A172 (cell line): Measurements from ENCODE around the gene COX5B. TPM values are rescaled to one million over a fixed set of nuclear protein-coding genes. Genes with fewer than 3 reads are reported as not detected.

Source experiments
- DNase-seq: peaks from one replicate; pipeline ENCODE4 v3.0.0-alpha.2; 2015; ENCODE audit warnings: low spot score
- total RNA-seq: library from RNA; depleted of rRNA; stranded (reverse); fragments of >200 nt; shearing (Covaris generic); gene quantifications from 2 replicates; pipeline ENCODE4 v1.2.3, GENCODE V29; 2014

COX5B gene
- total RNA-seq, 1 experiment from 2014 or later, result 238 TPM

DNA sequence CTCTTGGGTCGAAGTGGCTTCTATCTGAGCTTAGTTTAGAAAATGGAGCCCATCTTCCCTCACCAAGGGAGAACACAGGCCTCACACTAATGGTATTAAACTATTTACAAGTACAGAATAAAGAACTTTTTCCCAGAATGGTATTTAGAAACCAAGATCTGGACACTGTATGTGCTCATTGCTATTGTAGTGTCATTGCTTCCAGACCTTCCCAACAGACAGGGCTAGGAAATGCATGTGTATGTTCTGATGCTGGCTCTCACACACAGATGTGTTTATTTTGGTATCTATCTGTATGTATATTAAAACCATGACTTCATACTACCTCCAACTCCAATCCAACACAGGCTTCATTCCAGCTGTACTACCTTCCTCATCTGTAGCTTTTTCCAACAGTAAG lies 8.0 kb downstream of the COX5B start:
- DNase-seq, result no peak

DNA sequence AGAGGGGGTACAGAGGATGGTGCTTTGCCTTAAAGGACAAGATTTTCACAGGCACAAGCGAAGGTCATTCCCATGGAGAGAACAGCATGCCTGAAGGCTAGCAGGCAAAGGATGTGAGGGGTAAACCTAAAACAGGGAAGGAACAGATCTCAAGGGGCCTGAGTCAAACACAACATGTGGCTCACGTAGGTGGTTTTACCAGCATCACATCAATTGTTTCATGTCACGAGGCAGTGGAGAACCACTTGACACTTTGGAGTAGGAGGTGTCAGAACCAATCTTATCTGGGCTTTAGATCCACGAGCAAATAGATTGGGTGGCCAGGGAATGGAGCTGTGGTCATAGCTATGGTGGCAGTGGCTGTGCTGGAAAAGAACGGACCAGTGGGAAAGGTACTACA lies 8.4 kb downstream of the COX5B start:
- DNase-seq, result no peak

DNA sequence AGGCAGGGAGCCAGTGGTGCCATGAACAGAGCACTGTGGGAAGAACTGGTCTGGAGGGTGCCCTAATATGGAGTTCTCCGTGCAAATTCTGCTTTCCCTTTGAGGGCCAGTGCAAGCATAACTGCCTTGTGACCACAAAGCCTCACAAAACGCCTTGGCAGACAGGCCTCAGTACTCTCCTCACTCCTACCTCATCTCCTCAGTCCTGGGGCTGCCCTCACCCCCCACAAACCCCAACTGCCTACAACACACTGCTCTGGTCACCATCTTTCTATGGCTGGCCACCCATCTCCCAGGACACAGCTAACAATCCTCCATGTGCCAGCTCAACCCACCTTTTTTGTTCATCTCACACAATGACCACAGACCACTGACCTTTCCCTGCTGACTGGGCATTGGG lies 8.9 kb downstream of the COX5B start:
- DNase-seq, result no peak

DNA sequence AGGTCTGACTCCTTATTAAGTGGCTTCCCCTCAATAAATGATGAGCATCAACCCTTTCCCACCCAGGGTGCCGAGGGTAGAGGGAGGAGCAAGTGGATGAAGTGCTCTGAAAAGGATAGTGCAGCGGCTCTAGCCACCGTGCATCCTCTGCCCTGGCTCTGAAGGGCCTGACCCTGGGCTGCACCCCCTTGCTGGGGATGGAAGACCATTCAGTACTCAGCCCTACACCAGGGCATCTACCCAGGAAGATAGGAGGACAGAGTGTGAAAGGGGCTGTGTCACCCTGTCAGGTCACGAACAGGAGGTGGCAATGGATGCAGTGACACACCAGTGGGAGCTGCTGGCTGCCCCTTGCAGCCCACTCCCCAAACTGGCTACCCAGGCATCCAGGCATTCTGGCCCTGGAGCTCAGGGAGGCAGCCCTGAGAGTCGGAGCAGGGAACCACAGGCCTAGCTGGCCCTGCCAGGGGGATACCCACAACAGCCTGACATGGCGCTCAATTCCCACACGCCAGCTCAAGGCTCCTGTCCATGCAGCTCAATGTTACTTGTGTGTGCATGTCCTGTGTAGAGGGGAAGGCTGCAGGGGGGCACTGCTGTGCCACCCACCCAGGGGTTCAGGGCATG lies 10.4 kb downstream of the COX5B start:
- no peak for DNase-seq

DNA sequence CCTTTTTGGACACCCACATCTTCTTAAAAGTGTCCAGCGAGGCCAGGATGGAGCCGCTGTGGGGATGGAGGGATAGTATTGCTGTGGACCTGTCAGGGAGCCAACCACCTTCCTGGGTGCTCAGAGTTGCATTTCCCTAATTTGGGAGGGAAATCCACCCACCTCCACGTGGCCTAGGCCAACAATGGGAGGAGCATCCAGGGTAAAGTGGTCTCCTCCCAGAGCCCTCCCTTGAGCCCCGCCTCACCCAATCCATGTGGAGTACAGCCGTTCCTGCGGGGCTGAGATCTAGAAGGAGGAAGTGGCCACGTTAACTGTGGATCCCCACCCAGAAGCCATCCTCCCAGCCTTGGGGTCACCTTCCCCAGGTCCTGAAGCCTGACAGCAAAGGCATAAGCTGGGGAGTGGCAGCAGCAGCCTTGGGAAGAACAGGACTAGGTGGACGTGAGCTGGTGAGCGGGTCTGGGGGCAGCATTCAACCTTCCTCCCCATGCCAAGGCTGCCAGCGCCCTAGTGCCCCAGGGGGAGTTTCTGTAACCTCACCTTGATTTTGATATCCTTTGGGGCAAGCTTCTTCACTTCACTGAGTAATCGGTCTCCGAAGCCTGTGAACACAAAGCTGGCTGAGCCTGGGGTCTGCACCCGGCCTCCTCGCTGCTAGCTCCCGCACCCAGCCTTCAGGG lies 11.2 kb downstream of the COX5B start:
- no peak for DNase-seq

DNA sequence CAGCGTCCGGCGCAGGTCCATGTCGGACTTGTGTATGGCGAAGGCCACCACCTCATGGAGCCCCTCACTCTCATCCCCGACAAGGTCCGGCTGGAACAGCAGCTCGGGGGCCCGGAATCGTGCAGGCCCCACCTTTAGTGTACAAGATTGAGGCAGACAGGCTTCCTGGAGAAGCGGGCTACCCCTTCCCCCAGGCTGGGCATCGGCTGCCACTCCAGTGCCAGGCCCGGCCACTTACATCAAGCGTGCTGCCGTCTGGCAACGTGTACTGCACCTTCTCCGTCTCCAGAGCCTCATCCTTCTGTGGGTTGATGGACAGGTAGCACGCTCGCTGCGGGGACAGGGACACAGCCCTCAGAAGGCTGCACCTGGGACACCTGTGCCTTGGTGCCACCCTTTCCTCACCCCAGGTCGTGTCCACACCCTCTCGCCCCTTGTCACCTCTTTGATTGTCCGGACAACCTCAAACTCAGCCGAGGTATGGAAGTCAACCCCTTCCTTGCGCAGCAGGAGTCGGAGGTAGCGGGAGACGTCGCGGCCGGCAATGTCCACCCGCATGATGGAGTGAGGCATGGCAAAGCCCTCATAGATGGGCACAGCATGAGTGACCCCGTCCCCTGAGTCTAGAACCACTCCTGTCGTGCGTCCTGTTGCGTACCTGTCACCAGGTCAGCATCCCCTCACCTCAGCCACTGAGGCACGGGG lies 12.3 kb downstream of the COX5B start:
- DNase-seq, result no peak

DNA sequence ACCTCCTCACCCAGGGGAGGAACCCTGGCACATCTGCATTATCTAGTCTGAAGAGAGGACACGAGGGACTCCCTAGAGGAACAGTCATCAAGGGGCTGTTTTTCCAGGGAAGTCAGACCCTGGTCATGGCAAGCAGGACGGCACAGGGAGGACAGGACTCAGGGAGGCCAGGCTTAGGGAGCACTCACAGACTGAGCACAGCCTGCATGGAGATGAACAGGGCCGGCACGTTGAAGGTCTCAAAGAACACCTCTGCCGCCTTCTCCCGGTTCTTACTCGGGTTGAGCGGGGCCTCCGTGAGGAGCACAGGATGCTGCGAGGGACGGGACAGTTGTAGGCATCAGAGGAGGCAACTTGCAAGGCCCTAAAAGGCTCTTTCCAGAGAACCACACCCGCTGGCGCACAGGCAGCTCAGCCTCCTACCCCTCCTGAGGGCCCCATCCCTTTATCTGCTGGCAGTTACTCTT lies 12.9 kb downstream of the COX5B start:
- DNase-seq, result no peak

DNA sequence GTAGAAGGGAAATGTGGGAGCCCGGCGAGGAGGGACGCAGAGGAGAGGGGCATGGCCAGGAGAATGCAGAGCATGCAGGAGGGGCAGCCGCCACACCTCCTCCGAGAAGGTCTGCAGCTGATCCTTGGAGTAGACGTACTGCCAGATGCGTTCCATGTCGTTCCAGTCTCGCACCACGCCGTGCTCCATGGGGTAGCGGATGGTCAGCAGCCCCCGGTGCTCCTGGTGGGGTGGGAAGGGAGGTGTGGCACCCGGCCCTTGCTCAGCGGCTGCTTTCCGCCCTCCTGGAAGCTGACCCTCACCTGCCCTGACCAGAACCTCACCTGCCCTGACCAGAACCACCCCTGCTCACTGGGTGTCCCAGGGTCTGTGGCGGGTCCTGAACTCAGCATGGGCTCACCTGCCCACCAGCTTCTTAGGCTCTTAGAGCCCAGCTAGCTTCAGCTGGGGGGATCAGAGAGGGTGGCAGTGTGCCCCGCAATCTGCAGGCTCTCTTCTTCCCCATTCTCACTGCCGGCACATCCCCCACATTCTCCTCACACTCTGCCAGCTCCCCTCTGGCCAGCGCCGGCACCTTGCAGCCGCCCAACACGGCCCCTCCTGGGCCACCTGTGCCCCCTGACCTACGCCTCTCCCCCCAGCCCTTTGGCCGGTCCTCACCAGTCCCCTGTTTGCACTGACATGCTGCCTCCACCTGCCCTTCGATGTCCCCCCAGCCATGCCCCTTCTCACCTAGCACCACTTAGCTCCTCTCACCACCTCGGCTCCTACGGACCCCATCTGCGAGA lies 13.6 kb downstream of the COX5B start:
- no peak for DNase-seq

DNA sequence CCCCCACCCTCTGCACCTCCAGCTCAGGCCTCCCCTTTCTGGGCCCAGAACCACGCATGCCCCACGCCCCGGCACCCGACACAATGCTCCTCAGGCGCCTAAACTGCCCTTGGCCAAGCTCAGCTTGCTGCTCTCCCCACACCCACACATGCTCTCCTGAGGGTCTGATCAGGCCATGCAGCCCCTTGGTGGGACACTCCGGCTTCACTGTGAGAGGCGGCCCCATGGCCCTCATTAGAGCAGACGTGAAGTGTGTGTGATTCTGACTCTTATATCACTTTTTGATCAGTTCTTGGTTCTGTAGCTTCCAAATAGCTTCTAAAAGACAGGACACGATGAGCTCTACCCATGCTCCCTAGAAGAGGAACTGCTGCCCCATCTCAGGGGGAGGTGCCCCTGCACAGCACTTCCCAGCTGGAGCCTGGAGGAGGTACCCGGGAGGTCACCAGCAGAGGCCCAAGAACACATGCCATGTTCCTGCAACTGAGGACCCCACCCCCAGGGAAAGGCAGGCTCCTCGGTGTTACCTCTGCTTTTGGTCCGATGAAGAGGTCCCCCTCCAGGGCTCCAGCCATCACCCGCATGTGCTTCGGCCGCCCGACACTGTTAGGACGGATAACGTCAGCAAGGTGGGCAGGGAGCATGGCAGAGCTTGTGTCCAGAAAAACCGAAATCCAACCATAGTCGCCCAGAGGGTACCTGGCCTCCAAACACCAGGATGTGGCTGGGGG lies 14.3 kb downstream of the COX5B start:
- no peak for DNase-seq

DNA sequence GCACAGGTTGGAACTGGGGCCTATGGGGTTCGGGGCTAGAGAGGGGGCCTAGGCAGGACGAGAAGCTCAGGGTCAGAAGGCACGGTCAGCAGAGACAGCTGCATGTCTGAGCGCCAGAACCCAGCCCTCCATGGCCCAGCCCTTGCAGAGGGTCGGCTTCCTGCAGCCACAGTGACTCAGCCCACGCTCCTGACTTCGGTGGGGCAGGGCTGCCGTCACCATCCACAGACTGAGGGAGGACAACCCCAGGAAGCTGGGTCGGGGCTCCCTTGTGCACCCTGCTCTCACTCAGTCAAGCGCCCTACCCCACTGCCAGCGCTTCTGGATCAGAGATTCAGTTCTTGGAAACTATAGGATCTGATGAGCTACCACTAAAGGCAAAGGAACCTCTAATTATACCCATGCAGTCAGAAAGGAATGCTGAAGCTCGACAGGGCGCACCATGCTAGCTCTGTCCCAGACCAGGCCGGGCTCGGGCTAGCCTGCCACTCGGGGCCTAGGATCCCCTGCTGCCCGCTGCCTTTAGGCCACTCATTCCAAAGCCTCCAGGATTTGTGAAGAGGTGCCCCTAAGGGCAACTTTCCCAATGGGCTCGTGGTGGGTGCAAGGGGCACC lies 15.0 kb downstream of the COX5B start:
- DNase-seq, result peak; percentile 22

DNA sequence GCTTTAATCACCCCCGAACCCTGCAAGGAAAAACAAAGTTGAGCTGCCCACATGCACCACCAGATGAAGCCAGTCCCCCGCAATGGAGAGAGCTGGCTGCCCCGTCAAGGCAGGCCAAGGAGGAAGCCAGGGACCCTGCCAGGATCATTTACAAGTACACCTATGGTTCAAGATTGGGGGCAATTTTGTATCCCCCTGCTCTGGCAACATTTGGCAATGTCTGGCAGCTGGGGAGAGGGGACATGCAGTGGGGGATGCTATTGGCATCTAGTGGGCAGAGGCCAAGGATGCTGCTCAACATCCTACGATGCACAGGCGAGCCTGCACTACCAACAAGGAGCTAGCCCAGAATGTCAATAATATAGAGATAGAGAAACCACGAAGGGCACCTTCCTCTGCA lies 16.1 kb downstream of the COX5B start:
- DNase-seq, result no peak

DNA sequence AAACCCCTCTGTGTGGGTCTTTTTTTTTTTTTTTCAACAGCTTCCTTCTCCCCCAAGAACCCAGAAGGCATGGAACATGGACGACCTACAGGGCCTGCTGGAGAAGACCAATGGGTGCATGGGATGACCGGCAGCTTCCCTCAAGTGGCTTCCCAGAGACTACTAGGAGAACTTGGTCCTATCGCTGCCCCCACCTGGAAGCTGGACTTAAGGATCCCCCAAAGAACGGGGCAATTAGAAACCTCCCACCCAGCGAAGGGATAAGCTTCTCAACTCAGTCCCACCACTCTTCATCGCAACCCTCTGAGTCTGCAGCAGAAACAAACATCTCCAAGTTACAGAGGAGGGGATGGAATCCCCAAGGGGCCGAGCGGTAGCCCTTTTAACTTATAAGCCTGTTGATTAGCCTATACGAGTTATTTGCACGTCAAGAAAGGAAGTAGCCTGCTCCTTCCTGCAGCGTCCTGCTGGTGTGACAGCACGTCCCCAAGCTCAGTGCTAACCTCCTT lies 16.6 kb downstream of the COX5B start:
- DNase-seq, result no peak

DNA sequence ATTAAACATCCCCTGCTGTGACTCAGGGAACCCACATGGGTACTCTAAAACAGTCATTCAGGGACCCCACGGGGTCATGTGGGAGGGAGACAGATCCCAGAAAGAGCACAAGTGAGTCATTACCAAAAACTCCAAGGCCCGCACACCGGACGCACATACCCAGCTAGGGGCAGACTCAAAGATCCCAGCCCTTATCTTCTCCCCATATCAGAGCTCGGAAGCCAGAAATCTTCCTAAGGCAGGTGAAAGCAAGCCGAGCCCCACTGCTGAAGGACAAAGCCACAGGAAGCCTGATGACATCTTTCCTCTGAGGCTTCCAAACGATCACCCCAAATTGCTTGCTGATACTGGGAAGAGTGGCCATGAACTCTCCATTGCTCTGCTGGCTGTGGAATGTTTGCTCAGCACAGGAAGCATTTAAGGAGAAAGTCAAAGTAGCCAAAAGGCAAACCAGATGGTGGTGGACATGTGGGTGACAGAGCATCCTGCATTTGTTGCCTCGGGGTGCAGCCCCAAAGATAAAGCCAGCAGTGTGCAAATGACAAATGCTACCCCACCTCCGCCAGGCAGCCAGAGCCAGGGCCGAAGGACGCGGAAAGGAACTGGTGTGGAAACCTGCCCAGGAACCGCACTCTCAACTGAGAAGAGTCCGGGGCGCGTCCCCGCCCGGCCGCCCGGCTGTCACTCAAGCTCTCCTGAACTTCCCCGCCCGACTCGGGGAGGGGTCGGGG lies 17.2 kb downstream of the COX5B start:
- peak; percentile 94 for DNase-seq

DNA sequence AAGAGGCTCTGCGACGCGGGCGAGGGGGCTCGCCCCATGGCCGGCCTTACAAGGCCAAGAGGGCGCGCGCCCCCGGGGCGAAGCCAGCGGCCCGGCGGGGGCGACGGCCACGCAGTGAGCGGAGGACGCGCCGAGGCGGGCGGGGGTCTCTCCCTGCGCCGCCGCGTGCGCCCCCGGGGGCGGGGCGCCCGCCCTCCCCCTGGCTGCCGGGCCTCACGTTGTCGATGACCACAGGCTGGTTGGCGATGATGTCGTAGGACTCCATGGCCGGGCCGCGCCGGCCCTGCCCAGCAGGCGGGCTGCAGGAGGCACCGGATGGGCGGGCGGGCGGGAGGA lies 17.7 kb downstream of the COX5B start:
- no peak for DNase-seq

DNA sequence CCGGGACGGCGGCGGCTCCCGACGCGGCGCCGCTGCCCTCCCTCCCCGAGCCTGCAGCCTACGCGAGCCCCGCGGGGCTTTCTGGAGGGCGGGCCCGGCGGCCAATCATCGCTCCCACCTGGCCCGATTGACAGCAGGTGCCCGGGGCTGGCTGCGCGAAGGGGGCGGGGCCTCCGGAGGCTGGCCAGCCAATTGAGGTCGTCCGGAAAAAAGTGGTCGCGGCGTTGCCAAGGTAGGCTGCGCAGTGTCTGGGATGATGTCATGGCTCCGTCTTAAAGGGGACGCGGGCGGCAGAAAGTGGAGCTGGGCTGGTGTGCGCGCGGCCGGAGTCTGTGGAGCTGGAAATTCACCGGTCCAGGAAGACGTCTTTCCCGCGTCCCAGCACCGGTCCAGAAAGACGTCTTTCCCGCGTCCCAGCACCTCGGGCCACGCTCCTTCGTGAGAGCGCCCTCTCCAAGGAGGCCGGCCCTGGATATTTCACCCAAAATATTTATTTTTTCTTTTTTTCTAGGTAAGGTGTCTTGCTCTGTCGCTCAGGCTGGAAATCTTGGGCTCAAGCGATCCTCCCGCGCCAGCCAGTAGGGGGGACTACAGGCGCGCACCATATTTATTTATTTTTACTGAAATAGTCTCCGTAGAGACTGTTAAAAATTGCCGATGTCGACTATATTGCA lies 18.2 kb downstream of the COX5B start, which contains the start of gene ACTR1B:
ACTR1B (minus strand) TSS at position 83 of the 674 bp plus-strand sequence. CDS start 154 bp downstream, outside the sequence.
- DNase-seq, result peak; percentile 97

DNA sequence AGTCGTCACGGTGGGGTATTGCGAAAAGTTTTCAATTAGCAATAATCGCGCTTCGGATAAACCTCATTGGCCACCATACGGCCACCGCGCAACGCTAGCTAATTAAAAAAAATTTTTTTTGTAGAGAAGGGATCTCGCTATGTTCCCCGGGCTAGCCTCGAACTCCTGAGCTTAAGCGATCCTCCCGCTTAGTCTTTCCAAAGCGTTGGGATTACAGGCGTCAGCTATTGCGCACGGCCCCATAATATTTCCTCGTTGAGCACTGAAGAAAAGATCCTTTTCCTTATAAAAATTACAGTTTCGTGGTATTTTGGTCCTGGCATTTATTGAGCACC lies 18.7 kb downstream of the COX5B start:
- peak; percentile 45 for DNase-seq

DNA sequence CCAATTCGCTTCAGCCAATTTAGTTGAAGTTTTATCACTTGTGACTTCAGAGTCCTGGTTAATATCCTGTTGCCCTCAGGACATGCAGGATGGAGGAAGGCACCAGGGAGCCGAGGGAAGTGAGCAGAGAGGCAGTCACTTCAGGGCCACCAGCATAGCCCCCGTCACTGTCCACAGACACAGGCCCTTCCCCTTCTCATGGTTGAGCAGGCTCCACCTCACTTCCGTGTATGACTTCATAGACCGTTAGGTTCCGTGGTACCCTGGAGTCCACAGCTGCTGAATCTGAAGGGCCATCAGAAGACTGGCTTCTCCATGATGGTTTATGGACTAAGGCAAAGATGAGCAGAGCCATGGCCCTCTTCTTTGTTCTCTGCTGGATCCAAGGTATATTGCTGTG lies 23.6 kb downstream of the COX5B start, which contains the start of gene C2orf92:
C2orf92 (plus strand) TSS at position 266 of the 400 bp plus-strand sequence; CDS start at position 342, 76 bp downstream.
- no peak for DNase-seq

DNA sequence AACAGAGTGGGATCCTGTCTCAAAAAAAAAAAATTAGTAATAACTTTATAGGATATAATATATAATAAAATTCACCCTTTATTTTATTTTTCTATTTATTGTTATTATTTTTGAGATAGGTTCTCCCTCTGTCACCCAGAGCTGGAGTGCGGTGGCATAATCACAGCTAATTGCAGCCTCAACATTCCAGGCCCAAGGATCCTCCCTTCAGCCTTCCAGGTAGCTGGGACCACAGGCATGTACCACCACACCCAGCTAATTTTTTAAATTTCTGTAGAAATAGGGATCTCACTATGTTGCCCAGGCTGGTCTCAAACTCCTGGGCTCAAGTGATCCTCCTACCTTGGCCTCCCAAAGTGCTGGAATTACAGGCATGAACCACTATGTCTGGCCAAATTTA lies 24.6 kb downstream of the COX5B start:
- no peak for DNase-seq

DNA sequence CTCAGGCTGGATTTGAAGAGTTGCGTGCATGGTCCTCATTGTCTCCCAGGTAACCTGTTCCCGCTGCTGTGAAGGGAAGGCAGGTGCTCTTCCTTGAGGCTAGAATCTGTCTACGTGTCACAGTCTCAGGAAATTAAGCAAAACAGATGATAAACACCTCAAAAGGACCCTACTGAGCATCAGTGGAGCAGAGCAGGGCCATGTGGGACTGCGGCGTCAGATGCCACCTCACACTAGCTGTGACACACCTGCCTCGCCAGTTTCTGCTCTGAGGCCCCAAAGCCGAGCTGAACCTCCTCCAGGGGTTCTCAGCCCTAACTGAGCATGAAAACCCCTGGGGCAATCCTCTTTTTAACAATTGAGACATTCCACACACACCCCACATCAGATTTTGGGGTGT lies 25.7 kb downstream of the COX5B start:
- DNase-seq, result no peak
